H9 (cell line): ENCODE data around the gene PRPF38B. TPM values are rescaled to one million over a fixed set of nuclear protein-coding genes. Genes with fewer than 3 reads are reported as not detected.
A peak's percentile ranks its signal among the peaks of the same experiment; 100 is the strongest.

Experiments
- DNase-seq: peaks from one replicate; pipeline ENCODE4 v3.0.0-alpha.2; 2017
- H2AFZ ChIP-seq: one replicate; pipeline ENCODE4 v1.6.1; 2013; ENCODE audit warnings: mild to moderate bottlenecking, low read length, control low read depth, moderate library complexity
- H2AK5ac ChIP-seq: 2 replicates; pipeline ENCODE4 v1.6.1; 2013; ENCODE audit warnings: low read length, control low read depth, mixed read lengths; ENCODE audit not compliant: insufficient read length
- H2BK120ac ChIP-seq: one replicate; pipeline ENCODE4 v1.6.1; 2013; ENCODE audit warnings: low read depth, mild to moderate bottlenecking, low read length, control low read depth, inconsistent platforms; ENCODE audit not compliant: poor library complexity, severe bottlenecking
- H2BK12ac ChIP-seq: 2 replicates; pipeline ENCODE4 v1.6.1; 2013; ENCODE audit warnings: low read length, control low read depth, mixed read lengths, low read depth; ENCODE audit not compliant: insufficient read length
- H2BK15ac ChIP-seq: 2 replicates; pipeline ENCODE4 v1.6.1; 2013; ENCODE audit warnings: low read depth, low read length, control low read depth
- H2BK20ac ChIP-seq: one replicate; pipeline ENCODE4 v1.6.1; 2013; ENCODE audit warnings: low read depth, mild to moderate bottlenecking, low read length, control low read depth, inconsistent platforms; ENCODE audit not compliant: poor library complexity, severe bottlenecking
- H2BK5ac ChIP-seq: 2 replicates; pipeline ENCODE4 v1.6.1; 2013; ENCODE audit warnings: low read length, control low read depth, mixed read lengths; ENCODE audit not compliant: insufficient read length
- H3K14ac ChIP-seq: 2 replicates; pipeline ENCODE4 v1.6.1; 2013; ENCODE audit warnings: low read length, control low read depth; ENCODE audit not compliant: insufficient read depth
- H3K18ac ChIP-seq: 2 replicates; pipeline ENCODE4 v1.6.1; 2013; ENCODE audit warnings: low read depth, mild to moderate bottlenecking, mixed read lengths, low read length, control low read depth; ENCODE audit not compliant: insufficient read length
- H3K23ac ChIP-seq: 2 replicates; pipeline ENCODE4 v1.6.1; 2013; ENCODE audit warnings: low read length, control low read depth, mixed read lengths, low read depth; ENCODE audit not compliant: insufficient read length
- H3K23me2 ChIP-seq: 2 replicates; pipeline ENCODE4 v1.6.1; 2013; ENCODE audit warnings: low read depth, mild to moderate bottlenecking, mixed read lengths, low read length, control low read depth; ENCODE audit not compliant: insufficient read length, poor library complexity, severe bottlenecking
- H3K27ac ChIP-seq: 2 replicates; pipeline ENCODE4 v1.5.1; 2013; ENCODE audit warnings: low read length, control low read depth, mixed read lengths, low read depth; ENCODE audit not compliant: insufficient read length
- H3K27me3 ChIP-seq: 2 replicates; pipeline ENCODE4 v1.6.1; 2013; ENCODE audit warnings: low read length, control low read depth, inconsistent platforms; ENCODE audit not compliant: insufficient read depth
- H3K4ac ChIP-seq: 2 replicates; pipeline ENCODE4 v1.6.1; 2013; ENCODE audit warnings: low read depth, mild to moderate bottlenecking, control low read depth, inconsistent platforms, low read length, moderate library complexity
- H3K4me1 ChIP-seq: 2 replicates; pipeline ENCODE4 v1.6.1; 2013; ENCODE audit warnings: low read length, control low read depth, inconsistent platforms; ENCODE audit not compliant: insufficient read depth
- H3K4me2 ChIP-seq: 2 replicates; pipeline ENCODE4 v1.6.1; 2013; ENCODE audit warnings: low read length, control low read depth, mixed read lengths; ENCODE audit not compliant: insufficient read length, insufficient read depth
- H3K56ac ChIP-seq: 2 replicates; pipeline ENCODE4 v1.6.1; 2013; ENCODE audit warnings: low read depth, mild to moderate bottlenecking, mixed read lengths, low read length, control low read depth; ENCODE audit not compliant: insufficient read length
- H3K79me1 ChIP-seq: 2 replicates; pipeline ENCODE4 v1.6.1; 2013; ENCODE audit warnings: low read depth, mild to moderate bottlenecking, moderate library complexity, low read length, control low read depth, inconsistent platforms; ENCODE audit not compliant: insufficient read depth, poor library complexity, severe bottlenecking
- H3K79me2 ChIP-seq: 2 replicates; pipeline ENCODE4 v1.6.1; 2013; ENCODE audit warnings: low read length, control low read depth, inconsistent platforms; ENCODE audit not compliant: insufficient read depth
- H3K9ac ChIP-seq: 2 replicates; pipeline ENCODE4 v1.6.1; 2013; ENCODE audit warnings: low read length, control low read depth, mixed read lengths; ENCODE audit not compliant: insufficient read length; ENCODE audit errors: extremely low read depth
- H3K9me3 ChIP-seq: one replicate; pipeline ENCODE4 v1.6.1; 2013; ENCODE audit warnings: low read depth, low read length, inconsistent platforms; ENCODE audit not compliant: control insufficient read depth
- H3T11ph ChIP-seq: one replicate; pipeline ENCODE4 v1.6.1; 2013; ENCODE audit warnings: mild to moderate bottlenecking, low read length, control low read depth, inconsistent platforms
- H4K20me1 ChIP-seq: one replicate; pipeline ENCODE4 v1.6.1; 2013; ENCODE audit not compliant: control insufficient read depth, insufficient read length, insufficient read depth
- H4K5ac ChIP-seq: 2 replicates; pipeline ENCODE4 v1.6.1; 2013; ENCODE audit warnings: low read depth, mild to moderate bottlenecking, mixed read lengths, low read length, control low read depth; ENCODE audit not compliant: insufficient read length
- H4K8ac ChIP-seq: replicated peaks from 2 replicates; pipeline ENCODE4 v1.6.1; 2013; ENCODE audit warnings: low read length, control low read depth, mixed read lengths, low read depth; ENCODE audit not compliant: insufficient read length
- H4K91ac ChIP-seq: 2 replicates; pipeline ENCODE4 v1.6.1; 2013; ENCODE audit warnings: low read depth, mild to moderate bottlenecking, moderate library complexity, mixed read lengths, low read length, control low read depth; ENCODE audit not compliant: insufficient read length
- H3K27ac Mint-ChIP-seq, 3 experiments: 2 replicates in 2 of 3; 3 replicates in 1 of 3; pipeline ENCODE4 v1.8.0; 2020 to 2021; ENCODE audit warnings: mixed read lengths in 3 of 3, mild to moderate bottlenecking in 1 of 3, moderate library complexity in 1 of 3
- H3K27me3 Mint-ChIP-seq: 2 replicates; pipeline ENCODE4 v1.8.0; 2021; ENCODE audit warnings: low read depth, mild to moderate bottlenecking, moderate library complexity, mixed read lengths
- H3K36me3 Mint-ChIP-seq, 3 experiments: 2 replicates in 2 of 3; 3 replicates in 1 of 3; pipeline ENCODE4 v1.8.0; 2020 to 2021; ENCODE audit warnings: low read depth in 3 of 3, mixed read lengths in 3 of 3; ENCODE audit not compliant: insufficient read depth in 1 of 3
- H3K4me1 Mint-ChIP-seq, 2 experiments: 2 replicates each; pipeline ENCODE4 v1.8.0; 2020; ENCODE audit warnings: mixed read lengths in 2 of 2
- H3K4me3 Mint-ChIP-seq, 2 experiments: 2 replicates in 1 of 2; 3 replicates in 1 of 2; pipeline ENCODE4 v1.8.0; 2020 to 2021; ENCODE audit warnings: mild to moderate bottlenecking in 2 of 2, mixed read lengths in 2 of 2, moderate library complexity in 1 of 2
- H3K9me3 Mint-ChIP-seq, 2 experiments: 2 replicates in 1 of 2; 3 replicates in 1 of 2; pipeline ENCODE4 v1.8.0; 2020; ENCODE audit warnings: mild to moderate bottlenecking in 2 of 2, mixed read lengths in 2 of 2, moderate library complexity in 1 of 2
- CTCF ChIP-seq: fragments of 200-600 bp; sonication (generic); conservative IDR thresholded peaks from 3 replicates; pipeline ENCODE4 v1.8.0; 2021; ENCODE audit warnings: antibody characterized with exemption, mild to moderate bottlenecking
- WGBS: extraction: QIAGEN DNeasy Blood & Tissue Kit; methylation state at CpG from one replicate; pipeline ENCODE4 v1.1.7; 2013; ENCODE audit warnings: missing lambda C conversion rate, low lambda C conversion rate, mixed read lengths; ENCODE audit not compliant: insufficient read length; ENCODE audit errors: extremely low coverage; 5-methylcytosine and 5-hydroxymethylcytosine counted together
- total RNA-seq: library from RNA; stranded (reverse); gene quantifications from 2 replicates; pipeline ENCODE4 v1.2.1, GENCODE V29; 2021

The PRPF38B gene
- total RNA-seq, 1 experiment from 2014 or later: 60.0 TPM

DNA sequence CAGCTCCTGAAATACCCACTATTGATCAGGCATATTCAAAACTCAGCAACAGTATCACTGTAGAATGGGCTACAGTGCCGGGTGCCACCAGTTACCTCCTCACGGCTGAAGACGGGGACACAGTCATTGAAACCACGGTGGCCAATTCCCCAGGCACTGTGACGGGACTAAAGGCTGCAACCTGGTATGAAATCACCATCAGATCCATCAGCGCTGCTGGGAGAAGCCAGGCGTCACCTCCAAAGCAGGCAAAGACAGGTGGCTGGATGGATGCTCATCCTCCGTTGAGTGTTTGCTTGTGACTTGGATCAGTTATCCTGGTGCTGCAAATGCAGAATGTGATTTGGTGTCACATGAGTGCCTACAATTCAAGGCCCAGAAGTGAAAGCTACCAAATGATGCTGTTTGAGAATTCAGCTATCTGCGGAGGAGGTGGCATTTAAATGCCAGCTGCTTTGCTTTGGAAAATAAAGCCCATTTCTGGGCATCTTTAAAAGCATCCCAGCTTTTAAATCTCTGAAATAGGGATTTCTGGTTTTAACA, 25.7 kb downstream of the PRPF38B start:
- Histone ChIP-seq H3K56ac (no peak overlapping the region), H4K5ac (no peak overlapping the region), H3K23ac (no peak overlapping the region), H4K91ac (no peak overlapping the region), H2BK20ac (no peak overlapping the region), H3K9ac (no peak overlapping the region), H3K79me1 (no peaks in the 10 kb centered on the region), H3T11ph (no peak overlapping the region), H3K4me1 (peaks cover 2% of the 10 kb centered on the region; the same call in 1 of the 2 replicates), H3K79me2 (no peaks in the 10 kb centered on the region), H3K27me3 (no peaks in the 10 kb centered on the region), H2AK5ac (no peak overlapping the region), H3K23me2 (no peaks in the 10 kb centered on the region), H3K4ac (no peak overlapping the region), H4K8ac (no peak overlapping the region), H3K9me3 (no peaks in the 10 kb centered on the region), H2BK15ac (no peak overlapping the region), H3K18ac (no peak overlapping the region), H2AFZ (no peak overlapping the region), H3K27ac (no peak overlapping the region), H3K4me2 (no peak overlapping the region), H3K14ac (no peak overlapping the region), H2BK120ac (no peak overlapping the region), H2BK12ac (no peak overlapping the region), H4K20me1 (no peaks in the 10 kb centered on the region), H2BK5ac (no peak overlapping the region)
- H3K9me3 Mint-ChIP-seq: no peaks in the 10 kb centered on the region
- no peak for TF ChIP-seq CTCF
- DNase-seq: no peak
- peak overlapping the region in 2 of 3 experiments; percentile 30 to 42; a peak in 2 of 7 replicates for H3K27ac Mint-ChIP-seq
- no peaks in the 10 kb centered on the region; the same call in 1 of the 2 replicates for H3K27me3 Mint-ChIP-seq
- H3K4me1 Mint-ChIP-seq: peaks cover 34 to 51% of the 10 kb centered on the region in 2 experiments
- no peak overlapping the region for H3K4me3 Mint-ChIP-seq
- WGBS: no CpG with 5 or more reads among the region's 9 CpGs
- no peaks in the 10 kb centered on the region; a peak in 2 of 7 replicates for H3K36me3 Mint-ChIP-seq
